ENCODE measurements around the gene PNLIPRP1.

DNA sequence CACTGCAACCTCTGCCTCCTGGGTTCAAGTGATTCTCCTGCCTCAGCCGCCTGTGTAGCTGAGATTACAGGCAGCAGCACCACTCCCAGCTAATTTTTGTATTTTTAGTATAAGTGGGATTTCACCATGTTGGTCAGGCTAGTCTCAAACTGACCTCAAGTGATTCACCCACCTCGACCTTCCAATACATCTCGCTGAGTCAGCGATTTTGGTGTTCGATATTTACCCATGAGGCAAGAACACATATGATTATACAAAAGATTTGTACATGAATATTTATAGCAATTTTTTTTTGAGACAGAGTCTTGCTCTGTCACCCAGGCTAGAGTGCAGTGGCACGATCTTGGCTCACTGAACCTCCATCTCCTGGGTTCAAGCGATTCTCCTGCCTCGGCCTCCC, 25.2 kb upstream of the PNLIPRP1 start:
- TF ChIP-seq, protein P1, sequence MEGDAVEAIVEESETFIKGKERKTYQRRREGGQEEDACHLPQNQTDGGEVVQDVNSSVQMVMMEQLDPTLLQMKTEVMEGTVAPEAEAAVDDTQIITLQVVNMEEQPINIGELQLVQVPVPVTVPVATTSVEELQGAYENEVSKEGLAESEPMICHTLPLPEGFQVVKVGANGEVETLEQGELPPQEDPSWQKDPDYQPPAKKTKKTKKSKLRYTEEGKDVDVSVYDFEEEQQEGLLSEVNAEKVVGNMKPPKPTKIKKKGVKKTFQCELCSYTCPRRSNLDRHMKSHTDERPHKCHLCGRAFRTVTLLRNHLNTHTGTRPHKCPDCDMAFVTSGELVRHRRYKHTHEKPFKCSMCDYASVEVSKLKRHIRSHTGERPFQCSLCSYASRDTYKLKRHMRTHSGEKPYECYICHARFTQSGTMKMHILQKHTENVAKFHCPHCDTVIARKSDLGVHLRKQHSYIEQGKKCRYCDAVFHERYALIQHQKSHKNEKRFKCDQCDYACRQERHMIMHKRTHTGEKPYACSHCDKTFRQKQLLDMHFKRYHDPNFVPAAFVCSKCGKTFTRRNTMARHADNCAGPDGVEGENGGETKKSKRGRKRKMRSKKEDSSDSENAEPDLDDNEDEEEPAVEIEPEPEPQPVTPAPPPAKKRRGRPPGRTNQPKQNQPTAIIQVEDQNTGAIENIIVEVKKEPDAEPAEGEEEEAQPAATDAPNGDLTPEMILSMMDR (IDR thresholded peaks at IDR 0.05): no peak
- no peak for TF ChIP-seq POLR2A (IDR thresholded peaks at IDR 0.05)
